LNCAP (cell line): ENCODE measurements around the gene PEX14.

ENCODE experiments used
- CTCF ChIP-seq: fragments of 450-650 bp; IDR thresholded peaks from 2 replicates; pipeline ENCODE4 v1.5.1; 2017; ENCODE audit warnings: mild to moderate bottlenecking

PEX14 gene

GRCh38 chr1:10646347-10646861 lies 171.7 kb downstream of the PEX14 start:
- no peak for TF ChIP-seq CTCF

- no peak for TF ChIP-seq CTCF
These were observed 172.8 kb downstream of the PEX14 start for GRCh38 chr1:10647414-10648170.

GRCh38 chr1:10648689-10649516 lies 174.2 kb downstream of the PEX14 start:
- TF ChIP-seq CTCF = no peak

- no peak for TF ChIP-seq CTCF
These were observed 174.9 kb downstream of the PEX14 start for GRCh38 chr1:10649517-10650201.

GRCh38 chr1:10650556-10651388 lies 176.0 kb downstream of the PEX14 start:
- TF ChIP-seq CTCF = no peak

GRCh38 chr1:10651389-10651766 lies 176.6 kb downstream of the PEX14 start:
- no peak for TF ChIP-seq CTCF

GRCh38 chr1:10651793-10652192 lies 177.0 kb downstream of the PEX14 start:
- no peak for TF ChIP-seq CTCF
